Mesenchymal stem cell (in vitro differentiated cells and primary cell): ENCODE results near the gene PCNT.

Experiments used
- DNase-seq: peaks from one replicate; pipeline ENCODE4 v3.0.0-alpha.2; 2013
- H2AFZ ChIP-seq: one replicate; pipeline ENCODE4 v1.6.1; 2013; ENCODE audit warnings: low read depth, mild to moderate bottlenecking, control low read depth, inconsistent platforms, low read length, moderate library complexity
- H2AK5ac ChIP-seq: 2 replicates; pipeline ENCODE4 v1.6.1; 2013; ENCODE audit warnings: low read length, moderate library complexity, mild to moderate bottlenecking, inconsistent platforms; ENCODE audit not compliant: severe bottlenecking
- H2BK120ac ChIP-seq: one replicate; pipeline ENCODE4 v1.6.1; 2013; ENCODE audit warnings: low read depth, mild to moderate bottlenecking, inconsistent platforms, low read length, moderate library complexity
- H2BK12ac ChIP-seq, 2 experiments: one replicate each; pipeline ENCODE4 v1.6.1; 2013; ENCODE audit warnings: inconsistent platforms in 2 of 2, low read length in 2 of 2, mild to moderate bottlenecking in 2 of 2, moderate library complexity in 2 of 2, control low read depth in 1 of 2
- H2BK15ac ChIP-seq: one replicate; pipeline ENCODE4 v1.6.1; 2013; ENCODE audit warnings: mild to moderate bottlenecking, low read depth, inconsistent platforms; ENCODE audit not compliant: poor library complexity, severe bottlenecking
- H2BK5ac ChIP-seq: 2 replicates; pipeline ENCODE4 v1.6.1; 2013; ENCODE audit warnings: low read depth, mild to moderate bottlenecking, low read length, control low read depth, inconsistent platforms; ENCODE audit not compliant: poor library complexity, severe bottlenecking
- H3K14ac ChIP-seq, 2 experiments: one replicate each; pipeline ENCODE4 v1.6.1; 2013; ENCODE audit warnings: inconsistent platforms in 2 of 2, low read length in 2 of 2, control low read depth in 1 of 2, mild to moderate bottlenecking in 1 of 2, moderate library complexity in 1 of 2
- H3K18ac ChIP-seq, 2 experiments: one replicate each; pipeline ENCODE4 v1.6.1; 2013; ENCODE audit warnings: inconsistent platforms in 2 of 2, low read length in 2 of 2, control low read depth in 1 of 2, low read depth in 1 of 2, mild to moderate bottlenecking in 1 of 2
- H3K23ac ChIP-seq, 2 experiments: one replicate each; pipeline ENCODE4 v1.6.1; 2013; ENCODE audit warnings: inconsistent platforms in 2 of 2, low read length in 2 of 2, mild to moderate bottlenecking in 2 of 2, moderate library complexity in 2 of 2, control low read depth in 1 of 2
- H3K27ac ChIP-seq: 2 replicates; pipeline ENCODE4 v1.5.1; 2013; ENCODE audit warnings: mild to moderate bottlenecking, moderate library complexity, low read length, control low read depth, inconsistent platforms; ENCODE audit not compliant: poor library complexity, severe bottlenecking
- H3K27me3 ChIP-seq, 2 experiments: 2 replicates each; pipeline versions ENCODE4 v1.6.1 to v1.7.0; 2013; ENCODE audit warnings: low read length in 2 of 2, mild to moderate bottlenecking in 2 of 2, moderate library complexity in 2 of 2, control low read depth in 1 of 2, inconsistent platforms in 1 of 2; ENCODE audit not compliant: control insufficient read depth in 1 of 2, insufficient read depth in 1 of 2
- H3K36me3 ChIP-seq, 2 experiments: 2 replicates each; pipeline versions ENCODE4 v1.6.1 to v1.7.0; 2013; ENCODE audit warnings: low read length in 2 of 2, control low read depth in 1 of 2, inconsistent platforms in 1 of 2, low read depth in 1 of 2, mild to moderate bottlenecking in 1 of 2; ENCODE audit not compliant: insufficient read depth in 2 of 2, control insufficient read depth in 1 of 2
- H3K4ac ChIP-seq, 2 experiments: one replicate each; pipeline ENCODE4 v1.6.1; 2013; ENCODE audit warnings: inconsistent platforms in 2 of 2, low read length in 2 of 2, mild to moderate bottlenecking in 2 of 2, moderate library complexity in 2 of 2, control low read depth in 1 of 2, low read depth in 1 of 2
- H3K4me1 ChIP-seq: 2 replicates; pipeline ENCODE4 v1.6.1; 2013; ENCODE audit warnings: low read depth, low read length, control low read depth; ENCODE audit not compliant: control insufficient read depth, insufficient read depth
- H3K4me2 ChIP-seq: 2 replicates; pipeline ENCODE4 v1.6.1; 2013; ENCODE audit warnings: low read length, mild to moderate bottlenecking, inconsistent platforms; ENCODE audit not compliant: poor library complexity, severe bottlenecking
- H3K4me3 ChIP-seq, 2 experiments: 2 replicates each; pipeline versions ENCODE4 v1.5.1 to v1.7.0; 2013; ENCODE audit warnings: low read length in 2 of 2, mild to moderate bottlenecking in 2 of 2, control low read depth in 1 of 2, low read depth in 1 of 2; ENCODE audit not compliant: insufficient read depth in 1 of 2
- H3K79me1 ChIP-seq: replicated peaks from 2 replicates; pipeline ENCODE4 v1.6.1; 2013; ENCODE audit warnings: mild to moderate bottlenecking, control low read depth, low read length, inconsistent platforms; ENCODE audit not compliant: poor library complexity, severe bottlenecking
- H3K9ac ChIP-seq: 2 replicates; pipeline ENCODE4 v1.7.0; 2013; ENCODE audit warnings: mild to moderate bottlenecking, low read length, moderate library complexity
- H3K9me3 ChIP-seq: 2 replicates; pipeline ENCODE4 v1.7.0; 2013; ENCODE audit warnings: mild to moderate bottlenecking, low read length; ENCODE audit not compliant: control insufficient read depth
- H4K8ac ChIP-seq: one replicate; pipeline ENCODE4 v1.6.1; 2013; ENCODE audit warnings: inconsistent platforms, mild to moderate bottlenecking, low read length, moderate library complexity
- H4K91ac ChIP-seq: one replicate; pipeline ENCODE4 v1.6.1; 2013; ENCODE audit warnings: mild to moderate bottlenecking, low read length, inconsistent platforms
- WGBS: methylation state at CpG from one replicate; pipeline ENCODE4 v1.1.7; 2013; ENCODE audit warnings: mixed read lengths; 5-methylcytosine and 5-hydroxymethylcytosine counted together

PCNT gene

DNA sequence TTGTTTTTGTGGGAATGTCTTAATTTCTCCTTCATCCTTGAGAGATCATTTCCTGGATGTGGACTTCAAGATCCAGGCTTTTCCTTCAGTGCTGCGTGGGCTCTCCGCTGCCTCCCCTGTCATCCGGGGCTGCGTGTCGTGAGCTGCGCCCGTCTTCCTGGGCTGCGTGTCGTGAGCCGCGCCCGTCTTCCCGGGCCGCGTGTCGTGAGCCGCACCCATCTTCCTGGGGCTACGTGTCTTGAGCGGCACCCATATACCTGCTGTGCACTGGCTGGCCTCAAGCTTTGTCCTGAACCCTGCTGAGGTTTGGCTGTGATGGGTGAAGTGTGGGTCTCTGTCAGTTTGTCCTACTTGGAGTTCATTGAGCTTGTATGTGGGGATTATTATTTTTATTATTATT is 55.1 kb downstream of the PCNT start:
- Histone ChIP-seq H4K91ac (no peak overlapping the region), H3K4ac (no peak overlapping the region), H3K4me1 (peaks cover 3% of the 10 kb centered on the region), H2BK15ac (no peak overlapping the region), H3K79me1 (peaks cover 44% of the 10 kb centered on the region), H4K8ac (no peak overlapping the region), H3K36me3 (peaks cover 17 to 42% of the 10 kb centered on the region in 2 experiments), H3K14ac (no peak overlapping the region), H3K27ac (no peak overlapping the region), H3K23ac (no peak overlapping the region), H2AK5ac (no peak overlapping the region), H2BK120ac (no peak overlapping the region), H3K9me3 (no peaks in the 10 kb centered on the region), H3K4me2 (no peak overlapping the region), H3K4me3 (no peak overlapping the region), H2BK5ac (no peak overlapping the region), H3K9ac (no peak overlapping the region), H2BK12ac (no peak overlapping the region), H3K18ac (no peak overlapping the region), H3K27me3 (no peaks in the 10 kb centered on the region), H2AFZ (no peak overlapping the region)
- WGBS: 97% methylated on average over 19 of the region's 19 CpGs
- no peak for DNase-seq

GRCh38 chr21:46379691-46380090 is 55.7 kb downstream of the PCNT start:
- Histone ChIP-seq H3K14ac (no peak overlapping the region), H2AFZ (no peak overlapping the region), H2AK5ac (no peak overlapping the region), H2BK5ac (no peak overlapping the region), H3K9me3 (no peaks in the 10 kb centered on the region), H4K91ac (no peak overlapping the region), H4K8ac (peak overlapping the region; percentile 16), H3K4me2 (no peak overlapping the region), H3K27ac (no peak overlapping the region), H3K4ac (no peak overlapping the region), H3K23ac (no peak overlapping the region), H3K9ac (no peak overlapping the region), H2BK120ac (no peak overlapping the region), H2BK12ac (no peak overlapping the region), H3K79me1 (peaks cover 44% of the 10 kb centered on the region), H3K4me3 (no peak overlapping the region), H3K27me3 (no peaks in the 10 kb centered on the region), H3K4me1 (peaks cover 3% of the 10 kb centered on the region), H3K18ac (no peak overlapping the region), H2BK15ac (no peak overlapping the region), H3K36me3 (peaks cover 23 to 48% of the 10 kb centered on the region in 2 experiments)
- 98% methylated on average over 9 of the region's 9 CpGs for WGBS
- no peak for DNase-seq

DNA sequence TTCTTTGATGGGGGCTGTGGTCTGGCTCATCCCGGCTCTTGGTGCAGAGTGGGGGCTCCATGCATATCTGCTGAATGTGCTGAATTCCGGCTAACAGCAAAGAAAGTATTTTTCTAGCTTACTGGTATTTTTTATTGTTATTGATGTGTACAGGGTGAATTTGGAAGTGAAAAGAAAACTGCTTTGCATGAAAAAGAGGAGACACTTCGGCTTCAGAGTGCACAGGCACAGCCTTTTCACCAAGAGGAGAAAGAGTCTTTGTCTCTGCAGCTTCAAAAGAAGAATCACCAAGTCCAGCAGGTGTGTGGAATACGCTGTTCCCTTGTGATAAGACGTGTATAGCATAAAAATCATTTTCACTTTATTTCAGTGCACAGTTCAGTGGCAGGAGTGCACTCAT is 57.6 kb downstream of the PCNT start:
- H3K18ac ChIP-seq: no peak overlapping the region
- H3K23ac ChIP-seq: no peak overlapping the region
- H4K8ac ChIP-seq: no peak overlapping the region
- H2AK5ac ChIP-seq: no peak overlapping the region
- H3K9ac ChIP-seq: no peak overlapping the region
- no peak overlapping the region for H3K14ac ChIP-seq
- H3K4me1 ChIP-seq: peaks cover 2% of the 10 kb centered on the region
- peaks cover 37 to 47% of the 10 kb centered on the region in 2 experiments for H3K36me3 ChIP-seq
- H2BK5ac ChIP-seq: no peak overlapping the region
- H2BK12ac ChIP-seq: no peak overlapping the region
- H3K4ac ChIP-seq: no peak overlapping the region
- H3K27ac ChIP-seq: no peak overlapping the region
- H2AFZ ChIP-seq: no peak overlapping the region
- H4K91ac ChIP-seq: no peak overlapping the region
- no peaks in the 10 kb centered on the region for H3K9me3 ChIP-seq
- no peak overlapping the region for H3K4me3 ChIP-seq
- no peak overlapping the region for H3K4me2 ChIP-seq
- no peaks in the 10 kb centered on the region for H3K27me3 ChIP-seq
- no peak for DNase-seq
- no peak overlapping the region for H2BK15ac ChIP-seq
- H2BK120ac ChIP-seq: no peak overlapping the region
- WGBS: over 99% methylated on average over 5 of the region's 5 CpGs
- peaks cover 41% of the 10 kb centered on the region for H3K79me1 ChIP-seq

GRCh38 chr21:46384556-46384955 is 60.6 kb downstream of the PCNT start:
- no peak overlapping the region for H3K4ac ChIP-seq
- H3K27ac ChIP-seq: no peak overlapping the region
- H3K9ac ChIP-seq: no peak overlapping the region
- H2BK15ac ChIP-seq: no peak overlapping the region
- WGBS: over 99% methylated on average over 24 of the region's 24 CpGs
- H3K27me3 ChIP-seq: no peaks in the 10 kb centered on the region
- no peak overlapping the region for H4K91ac ChIP-seq
- no peak overlapping the region for H2AK5ac ChIP-seq
- H2AFZ ChIP-seq: no peak overlapping the region
- H2BK12ac ChIP-seq: no peak overlapping the region
- no peak overlapping the region for H4K8ac ChIP-seq
- no peaks in the 10 kb centered on the region for H3K9me3 ChIP-seq
- H3K23ac ChIP-seq: no peak overlapping the region
- H3K4me1 ChIP-seq: peaks cover 2% of the 10 kb centered on the region
- H3K4me2 ChIP-seq: no peak overlapping the region
- H3K18ac ChIP-seq: no peak overlapping the region
- H3K14ac ChIP-seq: no peak overlapping the region
- peaks cover 59 to 61% of the 10 kb centered on the region in 2 experiments for H3K36me3 ChIP-seq
- no peak for DNase-seq
- H2BK120ac ChIP-seq: no peak overlapping the region
- no peak overlapping the region for H3K4me3 ChIP-seq
- H3K79me1 ChIP-seq: peaks cover 47% of the 10 kb centered on the region
- no peak overlapping the region for H2BK5ac ChIP-seq
